Activated T-cell treated with anti-CD3 and anti-CD28 coated beads for 4 hours (primary cell): ENCODE data around the gene UBE2I.

ENCODE experiments used
- DNase-seq: peaks from one replicate; pipeline ENCODE4 v3.0.0-alpha.2; 2020

The UBE2I gene

DNA sequence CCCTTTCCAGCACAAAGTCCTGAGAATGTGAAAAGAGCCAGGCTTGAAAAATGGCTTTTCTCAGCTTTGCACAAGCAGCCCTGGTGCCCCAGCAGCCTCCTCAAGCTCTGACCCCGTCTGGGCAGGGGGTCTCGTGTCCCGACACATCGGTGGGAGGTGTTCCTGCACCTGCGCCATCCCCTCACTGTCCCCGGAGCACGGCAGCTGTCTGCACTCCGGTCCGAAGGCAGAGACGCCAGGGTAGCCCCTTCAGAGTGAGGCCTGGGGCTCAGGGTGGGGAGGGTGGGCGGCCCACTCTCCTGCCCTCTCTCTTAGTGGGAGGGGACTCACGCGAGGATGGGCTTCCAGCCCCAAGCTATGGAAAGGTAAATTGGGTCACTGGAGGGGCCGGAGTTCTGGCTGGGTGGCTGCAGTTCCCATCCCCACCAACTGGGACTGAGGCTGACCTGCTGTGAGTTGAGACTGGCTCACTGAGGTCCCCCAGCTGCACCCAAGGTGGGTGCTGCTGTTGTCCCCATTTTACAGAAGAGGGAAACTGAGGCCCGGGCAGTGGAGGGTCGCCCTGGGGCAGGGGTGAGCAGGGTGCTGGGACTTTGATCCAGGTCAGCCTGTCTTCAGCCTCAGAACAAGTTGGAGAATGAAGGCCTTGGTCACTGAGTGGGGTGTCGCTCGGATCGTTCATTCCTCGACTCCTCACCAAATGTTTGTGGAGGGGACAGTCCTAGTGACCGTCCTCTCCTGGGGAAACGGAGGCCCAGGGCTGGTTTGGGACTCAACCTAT, 21.7 kb downstream of the UBE2I start:
- no peak for DNase-seq

DNA sequence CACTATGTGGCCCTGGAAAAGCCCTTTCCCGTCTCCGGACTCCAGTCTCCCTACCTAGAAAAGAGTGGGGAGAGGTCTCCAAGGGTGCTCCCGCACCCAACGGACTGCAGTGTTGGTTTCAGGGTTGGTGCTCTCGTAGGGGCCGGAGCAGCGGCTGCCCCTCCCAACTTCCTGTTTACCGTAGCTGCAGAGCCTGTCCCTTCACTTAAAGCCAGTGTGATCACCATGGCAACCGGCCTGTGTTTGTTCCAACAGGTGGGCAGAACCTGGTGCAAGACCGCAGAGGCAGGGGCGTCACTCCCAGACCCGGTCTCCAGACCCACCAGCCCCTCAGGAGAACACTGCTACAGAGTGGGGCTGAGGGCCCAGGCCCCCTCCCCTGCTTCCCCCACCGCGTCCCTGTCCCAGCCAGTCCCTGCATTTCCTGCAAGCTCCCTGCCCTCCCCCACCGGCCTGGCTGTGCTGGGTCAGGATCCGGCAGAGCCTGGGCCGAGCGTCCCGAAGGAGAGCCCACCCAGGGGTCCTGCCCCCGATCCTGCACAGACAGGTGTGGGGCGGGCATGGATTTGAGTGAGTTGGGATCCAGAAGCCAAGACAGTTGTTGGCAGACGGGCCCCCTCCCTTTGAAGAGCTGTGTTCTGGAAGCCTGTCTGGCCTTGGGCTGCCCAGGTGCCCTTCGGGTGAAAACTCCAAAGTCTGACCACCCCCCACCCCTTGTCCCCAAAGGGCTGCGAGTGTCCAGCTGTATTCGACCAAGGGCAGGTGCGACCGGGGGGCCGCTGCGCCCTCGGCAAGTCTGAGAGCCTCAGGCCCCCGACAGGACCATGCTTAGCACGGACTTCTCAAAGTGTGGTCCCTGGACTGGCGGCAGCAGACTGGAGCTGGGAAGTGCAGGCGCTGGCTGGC, 22.5 kb downstream of the UBE2I start:
- DNase-seq = no peak

DNA sequence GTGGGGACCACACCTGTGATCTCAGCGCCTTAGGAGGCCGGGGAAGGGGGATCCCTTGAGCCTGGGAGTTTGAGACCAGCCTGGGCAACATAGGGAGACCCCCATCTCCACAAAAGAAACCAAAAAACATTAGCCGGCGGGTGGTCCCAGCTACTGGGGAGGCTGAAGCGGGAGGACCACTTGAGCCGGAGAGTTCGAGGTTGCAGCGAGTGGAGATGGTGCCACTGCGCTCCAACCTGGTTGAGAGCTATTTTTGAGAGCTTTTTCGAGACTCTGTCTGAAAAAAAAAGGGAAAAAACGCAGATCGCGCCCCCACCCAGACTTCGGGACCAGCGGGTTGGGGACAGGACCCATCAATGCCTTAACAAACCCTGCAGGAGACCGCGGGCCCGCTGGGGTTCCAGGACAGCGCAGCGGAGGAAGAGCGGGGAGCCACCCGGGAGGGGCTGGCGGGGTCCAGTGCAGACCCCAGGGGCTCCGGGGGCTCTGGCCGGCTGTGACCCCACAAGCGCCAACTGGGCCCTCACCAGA, 23.2 kb downstream of the UBE2I start:
- no peak for DNase-seq

DNA sequence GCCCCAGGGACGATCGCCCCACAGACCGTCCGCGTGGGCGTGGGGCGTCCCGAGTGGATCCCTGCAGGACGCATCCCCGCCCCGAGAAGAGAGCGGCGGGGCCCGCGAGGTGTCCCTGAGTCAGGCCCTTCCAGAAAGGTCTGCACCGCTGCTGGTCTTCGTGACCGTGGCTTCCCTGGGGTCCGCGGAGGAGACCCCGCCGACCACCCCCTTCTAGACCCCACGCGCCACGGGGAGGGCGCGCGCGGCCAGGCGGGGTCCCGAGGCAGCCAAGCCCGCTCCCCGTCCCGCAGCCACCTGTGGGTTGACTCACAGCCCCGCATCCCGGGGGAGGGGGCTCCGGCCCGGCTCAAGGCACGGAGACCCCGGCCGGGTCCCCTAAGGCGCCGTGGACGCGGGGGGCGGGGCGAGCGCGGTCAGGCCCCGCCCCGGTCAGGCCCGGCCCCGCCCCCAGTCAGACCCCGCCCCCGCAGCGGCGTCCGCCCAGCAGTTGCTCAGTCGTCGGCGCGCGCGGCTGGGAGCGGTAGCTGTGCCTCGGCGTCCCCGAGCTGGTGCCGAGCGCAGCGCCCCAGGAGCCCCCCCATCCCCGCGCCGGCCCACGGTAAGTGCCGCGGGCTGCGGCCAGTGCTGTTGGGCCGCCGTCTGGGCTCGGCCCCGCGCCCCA, 23.8 kb downstream of the UBE2I start, which contains the start of gene BAIAP3:
Gene BAIAP3, plus strand, starts transcription at position 497 of the 664 bp plus-strand sequence. CDS start 4,905 bp downstream, outside the sequence.
- no peak for DNase-seq

DNA sequence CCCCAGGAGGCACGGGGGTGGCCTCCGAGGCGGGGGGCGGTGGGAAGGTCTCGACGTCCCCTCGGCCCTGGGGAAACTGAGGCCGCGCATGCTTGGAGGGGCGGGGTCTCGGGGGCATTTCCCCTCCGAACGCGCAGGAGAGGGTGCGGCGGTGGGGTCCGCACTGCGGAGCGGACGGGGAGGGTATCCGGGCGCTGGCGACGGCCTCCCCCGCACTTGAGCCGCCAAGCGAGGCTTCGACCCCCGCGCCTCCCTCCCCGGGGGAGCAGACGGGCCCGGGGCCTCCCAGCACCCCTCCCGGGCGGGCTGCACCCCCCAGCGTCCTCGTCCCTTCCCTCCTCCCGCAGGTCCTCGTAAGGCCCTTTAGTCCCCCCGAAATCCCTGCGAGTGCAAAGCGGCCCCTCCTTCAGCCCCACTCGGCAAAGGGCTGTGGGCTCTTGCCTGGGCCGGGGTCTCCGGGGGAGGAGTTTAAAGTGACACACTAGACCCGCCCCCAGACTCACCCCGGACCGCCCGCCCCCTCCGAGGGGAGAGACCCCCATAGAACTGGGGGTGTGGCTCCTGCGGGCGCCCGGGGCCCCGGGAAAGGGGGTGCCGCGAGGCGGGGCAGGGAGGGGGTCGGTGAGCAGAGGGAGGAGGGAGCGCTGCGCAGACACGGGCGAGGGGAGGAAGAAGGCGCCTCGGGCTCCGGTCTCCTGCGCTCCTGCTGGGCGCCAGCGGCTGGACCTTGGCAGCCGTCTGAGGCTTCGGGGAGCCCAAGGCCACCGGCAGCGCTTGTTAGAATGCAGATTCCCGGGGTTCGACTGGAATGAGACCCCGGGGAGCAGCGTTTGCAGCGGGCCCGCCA, 24.6 kb downstream of the UBE2I start:
- no peak for DNase-seq

DNA sequence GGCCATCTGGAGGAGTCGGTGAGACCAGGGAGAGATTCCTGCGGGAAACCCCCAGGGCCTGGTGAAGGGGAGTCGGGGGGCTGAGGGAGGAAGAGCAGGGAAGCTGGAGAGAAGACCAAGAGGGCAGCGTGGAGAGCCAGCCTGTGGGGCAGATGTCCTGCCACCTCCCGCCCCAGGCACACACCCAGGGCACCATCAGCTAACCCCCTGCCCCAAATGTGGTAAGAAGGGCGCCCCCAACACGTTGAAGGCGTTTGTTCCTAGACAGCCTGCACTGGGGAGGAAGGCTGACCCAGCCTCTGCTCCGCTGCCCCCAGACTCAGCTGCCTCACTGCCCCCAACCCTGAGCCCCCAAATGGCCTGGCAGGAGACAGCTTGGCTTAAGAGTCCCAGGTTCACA, 25.3 kb downstream of the UBE2I start:
- DNase-seq = no peak

DNA sequence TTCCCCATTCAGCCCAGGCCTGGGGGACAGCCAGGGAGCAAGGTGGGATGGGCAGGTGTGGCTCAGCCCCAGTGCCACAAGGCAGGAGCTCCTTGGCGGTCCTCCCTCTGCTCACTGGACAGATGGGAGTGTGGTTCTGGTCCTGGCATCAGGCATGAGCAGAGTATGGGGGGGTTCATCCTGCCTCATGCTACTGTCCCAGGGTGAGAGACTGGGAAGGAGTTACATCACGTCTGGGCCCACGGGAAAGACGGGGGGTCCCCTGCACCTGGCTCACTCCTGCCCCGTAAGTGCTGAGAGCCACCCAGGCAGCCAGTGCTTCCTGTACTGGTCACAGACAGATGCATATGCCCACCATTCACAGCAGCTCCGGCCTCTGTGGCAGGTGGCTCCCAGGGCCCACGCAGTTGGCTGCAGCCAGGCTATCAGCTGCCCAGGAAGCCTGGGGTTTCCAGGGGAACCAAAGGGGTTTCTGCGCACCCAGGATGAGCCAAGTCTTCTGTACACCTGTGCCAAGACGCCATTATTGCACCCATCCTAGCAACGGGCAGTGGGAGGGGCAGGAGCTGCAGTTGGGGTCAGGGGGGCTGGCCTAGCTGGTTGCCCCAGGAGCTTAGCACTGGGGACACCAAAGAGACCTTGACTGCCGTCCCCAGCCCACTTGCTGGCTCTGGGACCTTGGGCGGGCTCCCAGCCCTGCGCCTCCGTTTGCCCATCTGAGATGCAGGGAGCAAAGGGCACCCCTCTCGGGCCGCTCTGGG, 26.0 kb downstream of the UBE2I start:
- DNase-seq = no peak

DNA sequence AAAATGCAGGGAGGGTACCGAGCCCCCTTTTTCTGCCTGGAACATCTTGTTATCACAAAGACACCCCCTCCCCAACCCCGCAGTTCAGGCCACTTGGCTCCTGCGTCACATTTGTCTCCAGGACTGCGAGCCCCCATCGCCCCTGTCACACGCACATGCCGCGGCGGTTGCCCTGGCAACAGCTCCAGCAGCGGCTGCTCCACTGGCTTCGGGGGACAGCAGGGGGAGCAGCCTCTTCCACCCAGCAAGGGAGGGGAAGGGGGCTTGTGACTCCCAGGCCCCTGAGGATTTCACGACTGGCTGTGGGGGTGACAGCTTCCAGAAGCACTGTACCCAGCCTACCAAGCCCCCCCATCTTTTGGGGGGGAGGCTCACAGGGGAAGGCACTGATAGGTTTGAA, 26.6 kb downstream of the UBE2I start:
- no peak for DNase-seq

DNA sequence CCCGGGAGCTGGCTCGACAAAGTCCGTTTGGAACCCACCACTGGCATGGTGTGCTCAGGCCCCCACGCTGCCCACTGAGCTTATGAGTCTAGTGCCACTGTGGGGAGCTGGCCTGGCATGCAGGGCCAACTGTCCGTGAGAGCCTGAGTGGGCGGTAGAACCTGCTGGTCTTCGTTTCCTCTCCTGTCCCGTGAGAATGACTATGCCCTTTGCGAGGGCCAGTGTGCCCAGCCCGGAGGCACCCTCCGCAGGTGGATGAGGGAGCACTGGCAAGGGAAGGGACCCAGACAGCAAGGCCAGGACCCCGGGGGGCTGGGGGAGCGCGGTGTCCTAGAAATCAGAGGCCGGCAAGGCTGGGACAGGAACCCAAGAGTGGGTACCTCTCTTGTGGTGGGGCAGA, 27.2 kb downstream of the UBE2I start:
- DNase-seq = no peak

DNA sequence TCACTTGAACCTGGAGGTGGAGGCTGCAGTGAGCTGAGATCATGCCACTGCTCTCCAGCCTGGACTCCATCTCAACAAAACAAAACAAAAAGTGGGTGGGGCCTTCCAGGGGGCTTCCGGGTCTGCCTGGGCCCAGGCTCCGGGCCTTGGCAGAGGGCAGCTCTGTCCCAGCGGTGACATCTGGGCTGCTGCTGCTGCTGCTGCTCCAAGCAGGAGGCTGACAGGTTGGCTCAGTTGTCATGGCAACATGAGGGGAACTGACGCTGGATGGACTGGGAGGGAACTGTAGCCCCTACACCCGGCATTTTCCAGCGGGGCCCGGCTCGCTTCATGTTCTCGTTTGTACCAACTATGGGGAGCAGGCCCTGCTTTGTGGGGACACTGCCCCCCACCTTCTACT, 28.1 kb downstream of the UBE2I start:
- DNase-seq = no peak

DNA sequence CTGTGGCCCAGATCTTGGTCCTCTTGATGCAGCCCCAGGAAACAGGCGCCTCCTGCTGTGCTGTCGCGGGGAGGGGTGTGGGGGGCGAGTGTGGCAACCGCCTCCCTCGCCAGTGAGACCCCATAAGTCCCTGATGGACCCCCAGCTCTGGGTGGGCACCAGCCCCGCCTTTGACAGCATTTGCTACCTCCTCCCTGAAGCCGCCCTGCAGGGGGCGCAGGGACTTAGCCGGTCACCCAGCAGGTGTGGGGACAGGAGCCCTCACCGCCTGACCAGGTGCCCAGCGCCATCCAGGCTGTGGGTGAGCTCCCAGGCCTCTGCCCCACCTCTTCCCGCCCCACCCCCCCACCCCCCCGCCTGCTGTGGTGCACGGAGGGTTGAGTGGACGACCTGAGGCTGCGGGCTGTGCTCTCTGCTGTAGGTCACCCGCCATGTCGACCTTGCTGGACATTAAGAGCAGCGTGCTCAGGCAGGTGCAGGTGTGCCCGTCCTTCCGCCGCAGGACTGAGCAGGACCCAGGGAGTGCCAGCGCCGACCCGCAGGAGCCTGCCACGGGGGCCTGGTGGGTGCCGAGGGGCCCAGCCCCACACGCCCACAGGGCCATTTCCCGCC, 28.8 kb downstream of the UBE2I start:
- DNase-seq = no peak

DNA sequence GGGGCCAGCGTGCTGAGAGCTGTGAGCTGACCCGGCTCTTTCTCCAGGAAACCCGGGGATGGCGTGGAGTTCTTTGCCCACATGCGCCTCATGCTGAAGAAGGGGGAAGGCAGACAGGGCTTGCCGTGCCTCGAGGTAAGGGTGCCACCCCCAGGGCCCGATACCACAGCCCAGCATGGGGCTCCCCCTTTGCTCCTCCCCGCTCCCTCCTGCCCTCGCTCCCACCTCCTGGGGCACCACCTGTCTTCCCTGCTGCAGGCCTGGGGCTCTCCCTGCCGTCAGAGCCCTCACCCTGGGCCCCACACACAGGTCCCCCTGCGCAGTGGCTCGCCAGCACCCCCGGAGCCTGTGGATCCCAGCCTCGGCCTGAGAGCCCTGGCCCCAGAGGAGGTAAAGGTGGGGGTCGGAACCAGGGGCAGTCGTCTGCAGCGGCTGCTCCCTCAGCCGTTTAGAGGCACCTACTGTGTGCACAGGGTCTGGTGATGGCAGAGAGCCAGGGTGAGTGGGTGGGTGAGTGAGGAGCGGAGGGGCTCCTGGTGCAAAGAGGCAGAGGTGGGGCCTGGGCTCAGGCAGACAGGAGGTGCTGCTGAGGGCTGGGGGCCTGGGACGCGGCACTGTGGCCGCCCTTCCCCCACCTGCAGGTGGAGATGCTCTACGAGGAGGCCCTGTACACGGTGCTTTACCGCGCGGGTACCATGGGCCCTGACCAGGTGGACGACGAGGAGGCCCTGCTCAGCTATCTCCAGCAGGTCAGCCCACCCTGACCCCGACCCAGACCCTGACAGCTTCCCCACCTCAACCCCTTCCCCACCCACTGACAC, 29.6 kb downstream of the UBE2I start:
- DNase-seq = no peak

DNA sequence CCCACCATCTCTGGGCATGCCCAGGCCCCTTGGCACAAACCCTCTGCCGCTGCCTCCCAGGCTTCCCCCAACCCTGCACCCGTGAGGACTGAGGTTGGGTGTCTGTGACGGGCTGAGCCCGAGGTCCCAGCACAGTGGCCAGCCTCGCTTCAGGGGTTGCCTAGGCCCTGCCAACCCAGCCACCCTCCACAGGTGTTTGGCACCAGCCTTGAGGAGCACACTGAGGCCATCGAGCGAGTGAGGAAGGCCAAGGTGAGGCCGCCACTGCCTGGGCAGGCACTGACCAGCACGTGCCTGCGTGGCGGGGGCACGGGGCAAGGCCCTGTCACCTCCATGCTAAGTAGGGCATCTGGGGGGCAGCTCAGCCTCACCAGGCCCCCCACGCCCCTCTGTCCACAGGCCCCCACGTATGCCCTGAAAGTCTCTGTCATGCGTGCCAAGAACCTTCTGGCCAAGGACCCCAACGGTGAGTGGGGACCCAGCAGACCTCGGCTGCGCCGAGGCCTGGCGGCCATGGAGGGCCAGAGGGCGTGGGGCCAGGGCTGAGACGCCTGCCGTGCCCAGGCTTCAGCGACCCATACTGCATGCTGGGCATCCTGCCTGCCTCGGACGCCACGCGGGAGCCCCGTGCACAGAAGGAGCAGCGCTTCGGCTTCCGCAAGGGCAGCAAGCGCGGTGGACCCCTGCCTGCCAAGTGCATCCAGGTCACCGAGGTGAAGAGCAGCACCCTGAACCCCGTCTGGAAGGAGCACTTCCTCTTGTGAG, 31.5 kb downstream of the UBE2I start:
- DNase-seq = no peak

DNA sequence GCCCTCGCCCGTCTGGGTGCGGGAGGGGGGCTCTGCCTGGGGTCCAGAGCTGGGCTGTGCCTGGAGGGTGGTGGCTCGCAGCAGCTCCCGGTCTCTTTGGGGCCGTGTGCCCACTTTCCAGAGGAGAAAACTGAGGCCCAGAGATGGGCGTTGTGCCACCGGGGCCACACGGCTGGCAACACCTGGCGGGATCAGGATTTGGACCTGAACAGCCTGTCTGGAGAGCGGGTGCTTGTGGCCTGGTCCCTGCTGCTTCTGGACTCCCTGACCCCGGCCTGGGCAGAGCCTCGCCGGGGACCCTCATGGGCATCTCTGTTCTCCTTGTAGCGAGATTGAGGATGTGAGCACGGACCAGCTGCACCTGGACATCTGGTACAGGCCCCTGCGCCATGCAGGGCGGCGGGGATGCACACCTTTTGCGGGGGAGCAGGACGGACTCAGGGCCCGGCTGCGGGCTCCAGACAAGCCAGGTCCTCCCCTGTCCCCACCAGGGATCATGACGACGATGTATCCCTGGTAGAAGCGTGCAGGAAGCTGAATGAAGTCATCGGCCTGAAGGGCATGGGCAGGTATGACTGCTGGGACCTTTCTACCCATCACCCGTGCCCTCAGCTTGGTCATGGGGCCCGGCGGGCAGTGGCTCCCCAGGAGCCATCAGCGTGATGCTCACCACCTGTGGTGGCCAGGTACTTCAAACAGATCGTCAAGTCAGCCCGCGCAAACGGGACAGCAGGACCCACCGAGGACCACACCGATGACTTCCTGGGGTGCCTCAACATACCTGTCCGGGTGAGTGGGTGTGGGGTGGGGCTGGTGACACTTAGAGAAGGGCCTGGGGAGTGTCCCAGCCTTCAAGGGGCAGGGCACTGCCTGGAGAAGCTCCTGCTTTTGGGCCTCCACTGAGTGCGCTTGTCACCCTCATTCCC, 32.3 kb downstream of the UBE2I start:
- DNase-seq = no peak

DNA sequence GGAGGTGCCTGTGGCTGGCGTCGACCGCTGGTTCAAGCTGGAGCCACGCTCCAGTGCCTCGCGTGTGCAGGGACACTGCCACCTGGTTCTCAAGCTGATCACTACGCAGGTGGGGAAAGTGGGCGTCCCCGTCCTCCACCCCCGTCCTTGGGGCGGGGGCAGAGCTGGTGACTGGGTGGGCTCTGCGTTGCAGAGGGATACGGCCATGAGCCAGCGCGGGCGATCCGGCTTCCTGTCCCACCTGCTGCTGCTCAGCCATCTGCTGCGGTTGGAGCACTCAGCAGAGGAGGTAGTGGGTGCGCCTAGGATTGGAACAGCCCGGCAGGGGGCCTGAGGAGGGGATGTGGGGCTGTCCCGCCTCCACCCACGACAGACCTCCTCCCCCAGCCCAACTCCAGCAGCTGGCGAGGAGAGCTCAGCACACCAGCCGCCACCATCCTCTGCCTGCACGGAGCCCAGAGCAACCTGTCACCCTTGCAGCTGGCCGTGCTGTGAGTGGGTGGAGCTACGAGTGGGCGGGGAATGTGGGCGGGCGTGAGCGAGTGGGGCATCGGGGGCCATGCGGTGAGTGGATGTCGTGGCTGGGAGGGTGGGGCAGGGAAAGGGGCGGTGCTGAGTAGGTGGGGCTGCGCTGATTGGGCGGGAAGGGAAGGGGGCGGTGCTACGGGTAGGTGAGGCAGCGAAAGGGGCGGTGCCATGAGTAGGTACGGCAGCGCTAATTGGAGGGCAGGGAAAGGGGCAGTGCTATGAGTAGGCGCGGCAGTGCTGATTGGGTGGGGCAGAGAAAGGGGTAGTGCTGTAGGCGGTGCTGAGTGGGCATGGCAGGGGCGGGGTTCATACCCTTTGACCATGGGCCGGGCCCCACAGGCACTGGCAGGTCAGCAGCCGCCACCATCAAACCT, 33.3 kb downstream of the UBE2I start:
- peak; percentile 94 for DNase-seq

DNA sequence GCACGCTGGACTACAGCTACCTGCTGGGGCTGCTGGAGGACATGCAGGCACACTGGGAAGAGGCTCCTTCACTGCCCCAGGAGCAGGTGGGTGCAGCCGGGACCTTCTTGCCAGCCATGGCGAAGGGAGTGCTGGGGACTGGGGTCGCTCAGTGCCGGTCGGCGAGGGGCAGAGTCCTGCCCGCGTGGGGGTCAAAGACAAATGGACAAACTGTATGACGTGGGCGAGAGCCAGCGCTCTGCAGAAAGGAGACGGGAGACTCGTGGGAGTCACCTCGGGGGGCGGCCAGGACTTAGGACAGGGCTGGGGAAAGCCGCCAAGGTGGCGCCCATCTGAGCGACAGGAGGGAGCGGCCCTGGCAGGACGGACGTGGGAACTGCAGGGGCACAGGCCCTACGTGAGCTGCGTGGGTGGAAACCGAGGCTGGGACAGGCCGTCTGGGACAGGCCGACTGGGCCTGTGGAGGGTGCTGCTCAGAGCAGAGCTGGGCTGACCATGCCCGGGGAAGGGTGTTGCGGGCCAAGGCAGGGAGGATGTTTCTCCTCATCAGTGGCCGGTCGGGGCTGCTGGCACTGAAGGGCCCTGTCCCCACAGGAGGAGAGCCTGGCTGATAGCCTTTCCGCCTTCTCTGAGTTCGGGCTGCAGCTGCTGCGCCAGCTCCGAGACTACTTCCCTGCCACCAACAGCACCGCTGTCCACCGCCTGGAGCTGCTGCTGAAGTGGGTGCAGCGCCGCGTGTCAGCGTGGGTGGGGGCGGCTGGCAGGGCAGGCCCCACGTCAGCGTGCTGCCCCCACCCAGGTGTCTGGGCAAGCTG, 34.2 kb downstream of the UBE2I start:
- no peak for DNase-seq
